Fibroblast of peridontal ligament (primary cell): ENCODE results near the gene IMMP1L.

ENCODE experiments used
- DNase-seq: peaks from one replicate; pipeline ENCODE4 v3.0.0-alpha.2; 2010; ENCODE audit errors: extremely low read depth

IMMP1L gene

GRCh38 chr11:31397239-31397834 is 112.1 kb downstream of the IMMP1L start:
- DNase-seq: peak; percentile 54

- DNase-seq: no peak
Observed at GRCh38 chr11:31387379-31387778, 122.0 kb downstream of the IMMP1L start.

- DNase-seq: no peak
Observed at GRCh38 chr11:31383116-31383515, 126.3 kb downstream of the IMMP1L start.
